Cardiac muscle cell (in vitro differentiated cells and primary cell): ENCODE results near the gene CSTPP1. TPM values are rescaled to one million over a fixed set of nuclear protein-coding genes. Genes with fewer than 3 reads are reported as not detected.

Experiments
- DNase-seq, 2 donors: peaks; one replicate each; pipeline versions ENCODE4 v3.0.0 to v3.0.0-alpha.2; 2010 to 2017; ENCODE audit warnings: low read depth in 1 of 2, low spot score in 1 of 2
- H3K27ac ChIP-seq: fragments of 200-600 bp; sonication (generic); 2 replicates; pipeline ENCODE4 v1.5.1; 2016
- H3K27me3 ChIP-seq: fragments of 200-600 bp; sonication (generic); 2 replicates; pipeline ENCODE4 v1.6.0; 2016; ENCODE audit warnings: control low read depth
- H3K36me3 ChIP-seq: fragments of 200-600 bp; sonication (generic); 2 replicates; pipeline ENCODE4 v1.5.1; 2016; ENCODE audit warnings: control low read depth
- H3K4me1 ChIP-seq: fragments of 200-600 bp; sonication (generic); 2 replicates; pipeline ENCODE4 v1.8.1; 2017; ENCODE audit warnings: low read depth, mild to moderate bottlenecking, mixed run types
- H3K4me3 ChIP-seq: fragments of 200-600 bp; sonication (generic); 2 replicates; pipeline ENCODE4 v1.5.1; 2016; ENCODE audit warnings: mild to moderate bottlenecking
- H3K9me3 ChIP-seq: fragments of 200-600 bp; sonication (generic); 2 replicates; pipeline ENCODE4 v1.5.1; 2017; ENCODE audit warnings: low read depth, mild to moderate bottlenecking, control low read depth
- polyA plus RNA-seq: library from polyadenylated mRNA; unstranded; fragments of >200 nt; fragmentation: Nextera tagmentation; extraction: Ambion mirVana; gene quantifications from 2 replicates; pipeline ENCODE4 v1.2.1, GENCODE V29; 2016
- total RNA-seq: library from RNA; depleted of rRNA; stranded (reverse); fragments of >200 nt; gene quantifications from 2 replicates; pipeline ENCODE4 v1.2.3, GENCODE V29; 2016
- TF ChIP-seq, protein P1 (sequence below): IDR thresholded peaks from 2 replicates; pipeline ENCODE4 v1.5.1; 2012; ENCODE audit warnings: low read depth, mild to moderate bottlenecking, low read length

Gene CSTPP1
- total and polyA plus RNA-seq, 2 experiments from 2014 or later, result 46.4 to 81.6 TPM

DNA sequence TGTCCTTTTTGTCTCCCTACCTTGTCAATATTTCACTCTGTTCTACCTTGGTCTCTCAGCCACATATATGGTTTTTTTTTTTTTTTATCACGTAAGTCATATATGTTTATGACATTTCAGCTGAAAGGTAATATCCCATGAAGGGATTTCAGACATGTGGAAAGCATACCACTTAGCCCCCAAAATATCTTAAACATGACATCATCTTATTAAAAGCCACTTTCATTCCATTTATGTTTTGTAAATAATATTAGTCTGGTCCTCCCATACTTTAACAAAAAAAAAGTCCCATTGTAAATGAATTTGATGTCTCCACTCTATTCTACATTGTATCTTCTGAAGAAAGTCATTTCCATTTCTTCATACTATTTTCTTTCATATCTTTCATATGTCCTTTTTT is 85.4 kb downstream of the CSTPP1 start:
- H3K27ac ChIP-seq, result no peak overlapping the region

DNA sequence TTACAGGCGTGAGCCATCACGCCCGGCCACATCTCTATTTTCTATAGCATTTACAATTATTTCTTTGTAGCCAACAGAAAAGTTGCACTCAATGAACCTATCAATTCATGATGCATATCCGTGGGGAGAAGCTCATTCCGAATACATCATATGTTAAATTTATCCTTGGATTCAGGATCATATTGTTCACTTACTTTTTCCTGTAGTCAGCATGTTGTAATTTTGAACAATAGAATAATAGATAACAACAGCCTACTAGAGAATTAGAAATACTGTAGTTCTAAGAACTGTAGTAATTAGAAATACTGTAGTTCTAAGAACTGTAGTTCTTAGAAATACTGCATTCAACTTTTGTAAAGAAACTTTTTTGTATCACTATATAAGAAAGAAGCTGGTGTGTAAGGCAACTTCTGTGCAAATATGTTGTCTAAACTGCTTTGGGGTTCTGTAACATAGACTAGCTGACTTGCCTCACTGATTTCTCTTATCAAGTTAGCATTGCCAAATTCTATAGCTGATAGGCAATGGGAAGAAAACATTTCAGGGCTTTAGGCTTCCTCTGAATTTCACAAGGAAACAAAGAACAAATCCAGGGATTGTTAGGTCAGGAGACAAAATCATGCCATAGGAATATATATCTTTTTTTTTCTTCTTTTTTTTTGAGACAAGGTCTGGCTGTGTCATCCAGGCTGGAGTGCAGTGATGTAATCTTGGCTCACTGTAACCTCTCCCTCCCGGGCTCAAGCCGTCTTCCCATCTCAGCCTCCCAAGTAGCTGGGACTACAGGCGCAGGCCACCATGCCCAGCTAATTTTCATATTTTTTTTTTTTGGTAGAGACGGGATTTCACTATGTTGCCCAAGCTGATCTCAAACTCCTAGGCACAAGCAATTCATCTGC is 91.9 kb downstream of the CSTPP1 start:
- H3K4me1 ChIP-seq, result peaks cover 4% of the 10 kb centered on the region
- H3K27me3 ChIP-seq, result no peaks in the 10 kb centered on the region
- TF ChIP-seq, protein P1, sequence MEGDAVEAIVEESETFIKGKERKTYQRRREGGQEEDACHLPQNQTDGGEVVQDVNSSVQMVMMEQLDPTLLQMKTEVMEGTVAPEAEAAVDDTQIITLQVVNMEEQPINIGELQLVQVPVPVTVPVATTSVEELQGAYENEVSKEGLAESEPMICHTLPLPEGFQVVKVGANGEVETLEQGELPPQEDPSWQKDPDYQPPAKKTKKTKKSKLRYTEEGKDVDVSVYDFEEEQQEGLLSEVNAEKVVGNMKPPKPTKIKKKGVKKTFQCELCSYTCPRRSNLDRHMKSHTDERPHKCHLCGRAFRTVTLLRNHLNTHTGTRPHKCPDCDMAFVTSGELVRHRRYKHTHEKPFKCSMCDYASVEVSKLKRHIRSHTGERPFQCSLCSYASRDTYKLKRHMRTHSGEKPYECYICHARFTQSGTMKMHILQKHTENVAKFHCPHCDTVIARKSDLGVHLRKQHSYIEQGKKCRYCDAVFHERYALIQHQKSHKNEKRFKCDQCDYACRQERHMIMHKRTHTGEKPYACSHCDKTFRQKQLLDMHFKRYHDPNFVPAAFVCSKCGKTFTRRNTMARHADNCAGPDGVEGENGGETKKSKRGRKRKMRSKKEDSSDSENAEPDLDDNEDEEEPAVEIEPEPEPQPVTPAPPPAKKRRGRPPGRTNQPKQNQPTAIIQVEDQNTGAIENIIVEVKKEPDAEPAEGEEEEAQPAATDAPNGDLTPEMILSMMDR, result no peak
- H3K27ac ChIP-seq, result no peak overlapping the region
- H3K36me3 ChIP-seq, result no peaks in the 10 kb centered on the region
- peak in 1 of 2 donors; percentile 58 for DNase-seq
- H3K4me3 ChIP-seq, result no peak overlapping the region
- H3K9me3 ChIP-seq, result no peaks in the 10 kb centered on the region

More for the DNA sequence above, 85.4 kb downstream of the CSTPP1 start:
- no peaks in the 10 kb centered on the region for H3K9me3 ChIP-seq
- no peaks in the 10 kb centered on the region for H3K27me3 ChIP-seq
- no peak for DNase-seq
- H3K4me1 ChIP-seq, result no peaks in the 10 kb centered on the region
- TF ChIP-seq, protein P1, result no peak
- no peak overlapping the region for H3K4me3 ChIP-seq
- H3K36me3 ChIP-seq, result no peaks in the 10 kb centered on the region

DNA sequence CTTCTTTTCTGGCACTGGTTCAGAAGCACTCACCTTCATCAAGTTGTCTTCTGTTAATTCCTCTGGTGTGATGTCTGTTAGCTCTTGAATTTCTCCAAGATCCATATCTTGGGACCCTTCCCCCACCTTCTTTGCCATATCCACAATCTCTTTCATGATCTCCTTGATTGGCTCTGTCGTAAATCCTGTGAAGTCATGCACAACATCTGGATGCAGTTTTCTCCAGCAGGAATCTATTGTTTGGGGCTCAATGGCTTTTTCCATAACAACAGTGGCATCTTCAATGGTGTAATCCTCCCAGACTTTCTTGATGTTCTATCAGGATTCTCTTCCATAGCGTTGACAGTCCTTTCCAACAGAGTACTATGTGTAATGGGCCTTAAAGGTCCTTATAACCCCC is 96.9 kb downstream of the CSTPP1 start:
- H3K27me3 ChIP-seq, result no peaks in the 10 kb centered on the region
- no peak overlapping the region for H3K27ac ChIP-seq
- DNase-seq, result no peak
- no peaks in the 10 kb centered on the region for H3K9me3 ChIP-seq
- TF ChIP-seq, protein P1, result no peak
- H3K4me1 ChIP-seq, result no peaks in the 10 kb centered on the region
- H3K4me3 ChIP-seq, result no peak overlapping the region
- no peaks in the 10 kb centered on the region for H3K36me3 ChIP-seq

DNA sequence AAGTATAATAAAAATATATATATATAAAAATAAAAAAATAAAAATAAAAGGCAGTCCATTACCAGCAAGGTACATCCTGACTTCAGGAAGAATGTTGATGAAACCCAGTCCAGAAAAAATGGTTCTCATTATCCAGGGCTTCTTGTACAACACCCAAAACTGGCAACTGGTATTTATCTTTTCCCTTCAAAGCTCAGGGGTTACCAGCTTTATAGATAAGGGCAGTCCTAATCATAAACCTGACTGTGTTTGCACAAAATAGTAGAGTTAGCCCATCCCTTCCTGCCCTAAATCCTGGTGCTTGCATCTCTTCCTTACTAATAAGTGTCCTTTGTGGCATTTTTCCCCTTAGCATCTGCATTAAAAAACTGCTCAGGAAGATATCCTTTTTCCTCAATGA is 97.5 kb downstream of the CSTPP1 start:
- DNase-seq, result no peak
- Histone ChIP-seq H3K27me3 (no peaks in the 10 kb centered on the region), H3K27ac (no peak overlapping the region), H3K4me3 (no peak overlapping the region), H3K4me1 (no peaks in the 10 kb centered on the region), H3K9me3 (no peaks in the 10 kb centered on the region), H3K36me3 (no peaks in the 10 kb centered on the region)
- TF ChIP-seq, protein P1, result no peak

DNA sequence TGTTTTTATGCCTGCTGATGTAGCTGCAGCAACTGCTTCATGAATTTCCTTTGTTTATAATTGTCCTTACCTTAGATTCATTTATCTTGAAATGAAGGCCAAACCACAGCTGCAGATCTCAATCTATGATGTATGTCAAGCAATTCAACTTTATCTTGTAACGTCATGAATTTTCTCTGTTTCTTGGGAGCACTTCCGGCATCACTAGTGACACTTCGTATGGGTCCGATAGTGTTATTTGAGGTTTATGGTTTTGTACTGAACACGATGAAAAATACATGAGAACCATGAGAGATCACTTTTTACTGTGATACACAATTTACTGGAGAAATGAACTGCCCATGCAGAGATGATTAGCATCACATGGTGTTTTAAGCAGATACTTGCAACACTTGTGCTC is 98.5 kb downstream of the CSTPP1 start:
- Histone ChIP-seq H3K4me3 (no peak overlapping the region), H3K9me3 (no peaks in the 10 kb centered on the region), H3K4me1 (no peaks in the 10 kb centered on the region), H3K36me3 (no peaks in the 10 kb centered on the region), H3K27ac (no peak overlapping the region), H3K27me3 (no peaks in the 10 kb centered on the region)
- DNase-seq, result no peak
- TF ChIP-seq, protein P1, result no peak
